AG04450 (cell line): Measurements from ENCODE around the gene NR2F6. TPM values are rescaled to one million over a fixed set of nuclear protein-coding genes. Genes with fewer than 3 reads are reported as not detected.

Experiments
- CTCF ChIA-PET: fragments of 300-600, 350-600 bp; formaldehyde crosslinking; extraction: SDS; loops from one replicate; lab custom pipeline; 2022; ENCODE audit warnings: antibody characterized with exemption, inconsistent platforms; lab: Charles Lee
- POLR2A ChIA-PET: fragments of 350-600 bp; formaldehyde crosslinking; extraction: SDS; loops from one replicate; lab custom pipeline; 2021; ENCODE audit warnings: antibody characterized with exemption, inconsistent platforms; lab: Yijun Ruan, JAX
- DNase-seq: peaks from one replicate; pipeline ENCODE4 v3.0.0-alpha.2; 2011; ENCODE audit warnings: low read depth, low spot score
- H3K27ac ChIP-seq: one replicate; pipeline ENCODE4 v1.5.1; 2012; ENCODE audit warnings: low read depth, low read length, control low read depth
- H3K27me3 ChIP-seq: one replicate; pipeline ENCODE4 v1.6.0; 2012; ENCODE audit warnings: low read length; ENCODE audit not compliant: control insufficient read depth, insufficient read depth
- H3K4me3 ChIP-seq: 2 replicates; pipeline ENCODE4 v1.5.1; 2011; ENCODE audit warnings: mild to moderate bottlenecking, low read depth, low read length, control low read depth
- H3K9me3 ChIP-seq: 2 replicates; pipeline ENCODE4 v1.5.1; 2012; ENCODE audit warnings: low read length; ENCODE audit not compliant: control insufficient read depth, insufficient read depth
- polyA plus RNA-seq: library from polyadenylated mRNA; depleted of rRNA; stranded (reverse); fragments of >200 nt; gene quantifications from 2 replicates; pipeline ENCODE4 v1.2.3, GENCODE V29; 2011
- TF ChIP-seq, protein P1 (sequence below): IDR thresholded peaks from 2 replicates; pipeline ENCODE4 v1.5.1; 2011; ENCODE audit warnings: low read depth, low read length, control low read depth, inconsistent platforms

The NR2F6 gene
- polyA plus RNA-seq, 1 experiment = 16.3 TPM

DNA sequence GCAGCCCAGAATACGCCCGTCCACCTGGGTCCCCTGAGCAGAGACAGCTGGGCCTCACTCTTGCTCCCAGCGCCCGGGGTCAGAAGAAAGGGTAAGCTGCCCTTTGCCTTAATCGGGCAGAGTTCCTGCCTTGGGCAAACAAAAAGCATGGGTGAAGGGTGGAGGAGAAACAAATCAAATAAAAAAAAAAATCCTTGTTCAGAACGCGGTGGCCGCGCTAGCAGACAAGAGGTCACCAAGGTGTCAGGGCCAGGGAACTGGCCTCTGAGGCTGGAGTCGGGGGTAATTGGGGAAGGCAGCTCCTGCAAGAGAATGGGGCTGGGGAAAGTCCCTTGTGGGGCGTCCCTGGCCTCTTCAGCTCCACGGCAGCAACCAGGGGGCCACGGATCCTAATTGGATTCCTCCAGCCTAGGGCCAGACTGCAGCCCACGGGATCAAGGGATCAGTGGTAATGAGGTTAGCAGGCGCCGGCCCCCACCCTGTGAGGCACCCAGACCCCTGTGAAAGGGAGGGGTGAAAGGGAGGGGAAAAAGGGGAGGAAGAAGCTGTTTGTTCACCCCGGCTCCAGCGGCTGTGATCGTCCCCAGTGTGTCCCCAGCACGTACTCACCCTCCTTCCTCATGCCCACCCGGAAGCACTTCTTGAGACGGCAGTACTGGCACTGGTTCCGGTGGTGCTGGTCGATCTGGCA is 5.5 kb downstream of the NR2F6 start:
- ChIA-PET POLR2A (interaction anchor here (0.6 kb wide), 1 partner anchor 138 kb away, joined by 4 read pairs; no protein-coding TSS in a partner anchor), CTCF (no interaction called here)
- Histone ChIP-seq H3K27me3 (no peaks in the 10 kb centered on the region), H3K9me3 (no peaks in the 10 kb centered on the region; the same call in 1 of the 2 replicates), H3K27ac (no peak overlapping the region), H3K4me3 (no peak overlapping the region)
- DNase-seq = no peak
- TF ChIP-seq, protein P1, sequence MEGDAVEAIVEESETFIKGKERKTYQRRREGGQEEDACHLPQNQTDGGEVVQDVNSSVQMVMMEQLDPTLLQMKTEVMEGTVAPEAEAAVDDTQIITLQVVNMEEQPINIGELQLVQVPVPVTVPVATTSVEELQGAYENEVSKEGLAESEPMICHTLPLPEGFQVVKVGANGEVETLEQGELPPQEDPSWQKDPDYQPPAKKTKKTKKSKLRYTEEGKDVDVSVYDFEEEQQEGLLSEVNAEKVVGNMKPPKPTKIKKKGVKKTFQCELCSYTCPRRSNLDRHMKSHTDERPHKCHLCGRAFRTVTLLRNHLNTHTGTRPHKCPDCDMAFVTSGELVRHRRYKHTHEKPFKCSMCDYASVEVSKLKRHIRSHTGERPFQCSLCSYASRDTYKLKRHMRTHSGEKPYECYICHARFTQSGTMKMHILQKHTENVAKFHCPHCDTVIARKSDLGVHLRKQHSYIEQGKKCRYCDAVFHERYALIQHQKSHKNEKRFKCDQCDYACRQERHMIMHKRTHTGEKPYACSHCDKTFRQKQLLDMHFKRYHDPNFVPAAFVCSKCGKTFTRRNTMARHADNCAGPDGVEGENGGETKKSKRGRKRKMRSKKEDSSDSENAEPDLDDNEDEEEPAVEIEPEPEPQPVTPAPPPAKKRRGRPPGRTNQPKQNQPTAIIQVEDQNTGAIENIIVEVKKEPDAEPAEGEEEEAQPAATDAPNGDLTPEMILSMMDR = no peak

DNA sequence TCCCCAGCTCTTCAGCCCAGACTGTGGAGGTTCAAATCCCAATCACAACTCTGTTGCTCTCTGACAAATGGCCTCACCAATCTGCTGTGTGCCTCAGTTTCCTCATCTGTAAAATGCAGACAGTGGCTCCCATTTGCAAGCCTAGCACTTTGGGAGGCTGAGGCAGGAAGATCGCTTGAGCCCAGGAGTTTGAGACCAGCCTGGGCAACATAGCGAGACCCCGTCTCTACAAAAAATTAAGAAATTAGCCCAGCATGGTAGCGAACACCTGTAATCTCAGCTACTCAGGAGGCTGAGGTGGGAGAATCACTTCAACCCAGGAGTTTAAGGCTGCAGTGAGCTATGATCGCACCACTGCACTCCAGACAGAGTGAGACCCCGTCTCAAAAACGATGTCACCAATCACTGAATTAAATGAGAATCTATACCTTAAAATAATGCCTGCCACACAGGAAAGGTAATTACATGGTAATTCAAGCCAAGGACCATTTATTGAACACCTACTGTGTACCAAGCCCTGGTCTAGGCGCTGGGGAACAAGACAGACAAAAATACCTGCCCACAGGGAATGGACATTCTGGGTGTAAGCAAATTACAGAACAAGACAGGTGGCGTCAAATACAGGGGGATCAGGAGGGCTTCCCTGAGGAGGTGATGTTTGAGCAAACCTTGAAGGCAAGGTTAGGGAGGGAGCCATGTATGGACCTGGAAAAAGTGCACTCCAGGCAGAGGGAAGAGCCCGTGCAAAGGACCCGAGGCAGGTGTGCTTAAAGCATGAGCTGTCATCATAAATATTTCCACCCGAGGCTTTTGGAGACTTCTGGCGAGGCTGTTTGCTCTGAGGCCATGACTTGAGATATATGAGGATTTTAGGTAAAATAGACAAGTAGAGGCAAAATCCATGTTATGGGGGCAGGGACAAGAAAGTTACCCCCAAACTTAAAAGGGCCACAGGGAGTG is 7.7 kb downstream of the NR2F6 start:
- CTCF ChIA-PET = no interaction called here
- POLR2A ChIA-PET = no interaction called here
- TF ChIP-seq, protein P1 = no peak

DNA sequence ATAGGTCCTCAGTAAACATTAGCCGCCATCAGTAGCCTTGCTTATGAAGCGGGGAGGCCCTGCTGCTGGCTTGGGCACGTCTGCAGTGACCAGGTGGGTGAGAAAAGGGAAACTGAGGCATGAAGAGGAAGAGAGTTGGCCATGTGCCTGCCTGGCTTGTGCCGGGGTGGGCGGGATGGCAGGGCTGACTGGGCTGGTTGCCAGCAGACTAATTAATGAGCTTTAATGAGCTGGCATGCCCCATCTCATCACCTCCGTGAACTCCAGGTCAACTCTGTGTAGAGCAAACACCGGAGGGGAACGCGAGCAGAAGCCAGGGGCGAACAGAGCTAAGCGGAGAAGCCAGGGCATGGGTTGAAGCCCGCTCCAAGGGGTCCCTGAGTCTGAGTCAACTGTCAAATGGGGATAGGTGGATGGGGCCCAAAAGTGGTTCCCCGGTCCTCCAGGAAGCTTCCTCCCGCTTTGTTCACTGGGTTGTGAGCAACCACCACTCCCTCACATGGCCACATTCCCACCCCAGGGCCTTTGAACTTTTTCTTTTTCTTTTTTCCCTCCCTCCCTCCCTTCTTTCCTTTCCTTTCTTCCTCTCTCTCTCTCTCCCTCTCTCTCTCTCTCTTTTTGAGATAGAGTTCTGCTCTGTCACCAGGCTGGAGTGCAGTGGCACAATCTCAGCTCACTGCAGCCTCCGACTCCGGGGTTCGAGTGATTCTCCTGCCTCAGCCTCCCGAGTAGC is 8.7 kb downstream of the NR2F6 start:
- Histone ChIP-seq H3K9me3 (no peaks in the 10 kb centered on the region; the same call in 1 of the 2 replicates), H3K27ac (peak overlapping the region; percentile 47), H3K27me3 (no peaks in the 10 kb centered on the region), H3K4me3 (no peak overlapping the region)
- DNase-seq = no peak
- CTCF ChIA-PET = interaction anchor here (0.9 to 1.0 kb wide), 2 partner anchors 17 to 45 kb away, joined by 3 to 4 read pairs; no protein-coding TSS in a partner anchor
- POLR2A ChIA-PET = interaction anchor here (3.1 kb wide), 1 partner anchor 10 kb away, joined by 14 read pairs; the partner anchor contains the start of gene OCEL1
- TF ChIP-seq, protein P1 = no peak

More for the DNA sequence above, 7.7 kb downstream of the NR2F6 start:
- no peaks in the 10 kb centered on the region; the same call in 1 of the 2 replicates for H3K9me3 ChIP-seq
- H3K4me3 ChIP-seq = no peak overlapping the region
- H3K27me3 ChIP-seq = no peaks in the 10 kb centered on the region
- no peak overlapping the region for H3K27ac ChIP-seq
- no peak for DNase-seq

DNA sequence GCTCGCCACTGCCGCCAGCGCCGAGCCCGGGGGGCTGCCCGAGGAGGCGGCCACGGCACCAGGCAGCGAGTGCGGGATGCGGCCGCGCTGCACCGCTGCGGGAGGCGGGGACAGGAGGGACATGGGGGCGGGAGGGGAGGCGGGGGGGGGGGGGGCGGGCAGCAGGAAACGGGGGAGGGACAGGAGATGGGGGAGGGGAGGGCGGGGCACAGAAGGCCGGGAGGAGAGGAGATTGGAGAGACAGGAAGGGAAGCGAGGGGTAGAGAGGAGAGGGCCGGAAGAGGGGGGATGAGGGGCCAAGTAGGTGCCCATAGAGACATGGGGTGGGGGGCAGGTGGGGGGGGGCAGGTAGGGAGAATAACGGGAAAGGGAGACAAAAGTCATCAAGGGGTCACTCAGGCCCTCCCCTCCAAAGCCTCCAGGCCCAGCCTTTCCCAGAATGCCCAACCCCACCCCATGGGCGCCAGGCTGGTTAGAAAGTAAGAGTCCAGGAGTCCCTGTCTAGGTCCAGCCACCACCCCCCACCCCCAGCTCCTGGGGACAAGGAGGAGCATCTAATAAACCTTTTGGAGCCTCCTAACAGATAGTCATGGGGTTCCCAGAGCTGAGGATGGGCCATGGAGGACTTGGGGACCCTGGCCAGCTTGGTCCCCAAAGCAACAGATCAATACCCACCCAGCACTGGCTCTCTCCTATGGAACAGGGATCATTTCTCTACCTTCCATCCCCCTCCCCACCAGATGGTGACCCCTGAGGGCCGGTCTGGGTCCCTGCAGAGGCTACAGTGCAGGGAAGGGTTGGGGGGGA is 9.5 kb downstream of the NR2F6 start:
- POLR2A ChIA-PET = interaction anchor here (0.9 to 3.1 kb wide), 3 partner anchors 9 to 21 kb away, joined by 3 to 14 read pairs (median 3); partner anchors contain the start of genes OCEL1 and USE1
- no peaks in the 10 kb centered on the region for H3K27me3 ChIP-seq
- no peak for DNase-seq
- CTCF ChIA-PET = interaction anchor here (0.5 to 1.0 kb wide), 4 partner anchors 18 to 709 kb away, joined by 3 to 4 read pairs (median 3); no protein-coding TSS in a partner anchor
- TF ChIP-seq, protein P1 = no peak
- peak overlapping the region; percentile 63 for H3K4me3 ChIP-seq
- H3K9me3 ChIP-seq = no peaks in the 10 kb centered on the region; the same call in 1 of the 2 replicates
- peak overlapping the region; percentile 47 for H3K27ac ChIP-seq
